ENCODE measurements around the gene NRXN3.

DNA sequence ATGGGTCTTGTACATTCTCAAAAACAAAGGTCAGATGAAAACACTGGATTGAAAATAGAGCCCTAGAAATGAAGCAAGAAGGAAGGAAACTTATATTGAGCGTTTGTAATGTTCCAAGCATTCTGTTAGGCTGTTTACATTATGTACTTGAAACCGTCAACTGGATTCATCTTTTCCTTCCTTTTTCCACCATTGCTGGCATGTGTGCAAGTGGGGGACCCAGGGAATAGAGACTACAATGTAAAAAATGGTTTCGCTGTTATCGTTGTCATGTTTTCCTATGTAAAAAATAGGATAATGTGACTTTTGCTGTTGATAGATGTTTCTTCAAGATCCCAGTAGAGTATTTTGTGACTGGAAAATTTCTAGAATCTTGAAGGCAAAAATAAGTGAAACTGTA, 913.2 kb downstream of the NRXN3 start:
- no peak for TF ChIP-seq RAD21 (conservative IDR thresholded peaks at IDR 0.05)
- TF ChIP-seq POLR2AphosphoS5 (IDR thresholded peaks at IDR 0.05) = no peak
- TF ChIP-seq EP300 (conservative IDR thresholded peaks at IDR 0.05; ENCODE audit: poor library complexity, severe bottlenecking) = no peak
- no peak for TF ChIP-seq CTCF (IDR thresholded peaks at IDR 0.05; ENCODE audit: poor library complexity, severe bottlenecking)
- TF ChIP-seq SMC3 (conservative IDR thresholded peaks at IDR 0.05; ENCODE audit: poor library complexity) = no peak
- no peak for TF ChIP-seq TAF1 (IDR thresholded peaks at IDR 0.05; ENCODE audit: low read depth)
